DND-41 (cell line): ENCODE measurements around the gene LYST.

Experiments
- ATAC-seq: fragments of 200-7000 bp; cut with Tn5 transposase; 3 replicates; pipeline ENCODE4 v1.9.1; 2021; ENCODE audit warnings: low read depth; ENCODE audit not compliant: insufficient read depth
- DNase-seq: peaks from one replicate; pipeline ENCODE4 v3.0.0-alpha.2; 2020
- H2AFZ ChIP-seq: 2 replicates; pipeline ENCODE4 v1.6.0; 2012; ENCODE audit warnings: low read depth, low read length
- H3K27ac ChIP-seq: 2 replicates; pipeline ENCODE4 v1.5.1; 2012; ENCODE audit warnings: low read length, inconsistent platforms
- H3K27me3 ChIP-seq: fragments of 200-600 bp; sonication (generic); 2 replicates; pipeline ENCODE4 v1.6.0; 2012; ENCODE audit warnings: low read length, mild to moderate bottlenecking, inconsistent platforms; ENCODE audit not compliant: insufficient read depth, poor library complexity
- H3K36me3 ChIP-seq: 2 replicates; pipeline ENCODE4 v1.5.1; 2012; ENCODE audit warnings: low read length, inconsistent platforms; ENCODE audit not compliant: insufficient read depth
- H3K4me1 ChIP-seq: 2 replicates; pipeline ENCODE4 v1.5.1; 2012; ENCODE audit warnings: mild to moderate bottlenecking, low read length; ENCODE audit not compliant: insufficient read depth
- H3K4me2 ChIP-seq: 2 replicates; pipeline ENCODE4 v1.6.0; 2012; ENCODE audit warnings: mild to moderate bottlenecking, moderate library complexity, low read length, inconsistent platforms; ENCODE audit not compliant: insufficient read depth
- H3K4me3 ChIP-seq, 2 experiments: fragments of 200-600 bp in 1 of 2; shearing (Covaris generic) in 1 of 2; 2 replicates each; pipeline ENCODE4 v1.5.1; 2012 to 2016; ENCODE audit warnings: inconsistent platforms in 2 of 2, low read length in 2 of 2, mild to moderate bottlenecking in 2 of 2, low read depth in 1 of 2, moderate library complexity in 1 of 2
- H3K79me2 ChIP-seq: 2 replicates; pipeline ENCODE4 v1.6.0; 2012; ENCODE audit warnings: low read length, inconsistent platforms; ENCODE audit not compliant: insufficient read depth
- H3K9ac ChIP-seq: 2 replicates; pipeline ENCODE4 v1.6.0; 2012; ENCODE audit warnings: low read depth, mild to moderate bottlenecking, inconsistent platforms, low read length, moderate library complexity
- H3K9me3 ChIP-seq: 2 replicates; pipeline ENCODE4 v1.5.1; 2012; ENCODE audit warnings: low read length, moderate library complexity, mild to moderate bottlenecking, inconsistent platforms; ENCODE audit not compliant: insufficient read depth, severe bottlenecking
- H4K20me1 ChIP-seq: 2 replicates; pipeline ENCODE4 v1.6.0; 2012; ENCODE audit warnings: low read length; ENCODE audit not compliant: insufficient read depth
- EZH2 ChIP-seq: IDR thresholded peaks from 3 replicates; pipeline ENCODE4 v1.6.1; 2012; ENCODE audit warnings: borderline replicate concordance, low read depth, mild to moderate bottlenecking, moderate library complexity, low read length, inconsistent platforms; ENCODE audit not compliant: severe bottlenecking
- TF ChIP-seq, protein P1 (sequence below): IDR thresholded peaks from 2 replicates; pipeline ENCODE4 v1.5.1; 2012; ENCODE audit warnings: borderline replicate concordance, low read length, moderate library complexity, mild to moderate bottlenecking; ENCODE audit not compliant: poor library complexity, severe bottlenecking; ENCODE audit errors: extremely low read depth

The LYST gene

GRCh38 chr1:235617808-235618207 is 248.9 kb downstream of the LYST start:
- Histone ChIP-seq H3K79me2 (no peaks in the 10 kb centered on the region), H3K4me2 (no peak overlapping the region), H3K4me3 (no peak overlapping the region), H4K20me1 (no peaks in the 10 kb centered on the region), H3K27ac (no peak overlapping the region), H3K36me3 (no peaks in the 10 kb centered on the region), H3K9me3 (no peaks in the 10 kb centered on the region), H3K9ac (no peak overlapping the region), H3K4me1 (peaks cover under 1% of the 10 kb centered on the region; the same call in 1 of the 2 replicates), H2AFZ (no peak overlapping the region), H3K27me3 (no peaks in the 10 kb centered on the region)
- TF ChIP-seq, protein P1, sequence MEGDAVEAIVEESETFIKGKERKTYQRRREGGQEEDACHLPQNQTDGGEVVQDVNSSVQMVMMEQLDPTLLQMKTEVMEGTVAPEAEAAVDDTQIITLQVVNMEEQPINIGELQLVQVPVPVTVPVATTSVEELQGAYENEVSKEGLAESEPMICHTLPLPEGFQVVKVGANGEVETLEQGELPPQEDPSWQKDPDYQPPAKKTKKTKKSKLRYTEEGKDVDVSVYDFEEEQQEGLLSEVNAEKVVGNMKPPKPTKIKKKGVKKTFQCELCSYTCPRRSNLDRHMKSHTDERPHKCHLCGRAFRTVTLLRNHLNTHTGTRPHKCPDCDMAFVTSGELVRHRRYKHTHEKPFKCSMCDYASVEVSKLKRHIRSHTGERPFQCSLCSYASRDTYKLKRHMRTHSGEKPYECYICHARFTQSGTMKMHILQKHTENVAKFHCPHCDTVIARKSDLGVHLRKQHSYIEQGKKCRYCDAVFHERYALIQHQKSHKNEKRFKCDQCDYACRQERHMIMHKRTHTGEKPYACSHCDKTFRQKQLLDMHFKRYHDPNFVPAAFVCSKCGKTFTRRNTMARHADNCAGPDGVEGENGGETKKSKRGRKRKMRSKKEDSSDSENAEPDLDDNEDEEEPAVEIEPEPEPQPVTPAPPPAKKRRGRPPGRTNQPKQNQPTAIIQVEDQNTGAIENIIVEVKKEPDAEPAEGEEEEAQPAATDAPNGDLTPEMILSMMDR, result no peak
- DNase-seq (no peak), ATAC-seq (no peak)

- Histone ChIP-seq H3K4me2 (no peak overlapping the region), H3K36me3 (no peaks in the 10 kb centered on the region), H3K9me3 (no peaks in the 10 kb centered on the region), H3K4me1 (no peaks in the 10 kb centered on the region), H3K4me3 (no peak overlapping the region), H2AFZ (no peak overlapping the region), H3K79me2 (no peaks in the 10 kb centered on the region), H4K20me1 (no peaks in the 10 kb centered on the region), H3K27me3 (no peaks in the 10 kb centered on the region), H3K9ac (no peak overlapping the region), H3K27ac (no peak overlapping the region)
- ATAC-seq (no peak), DNase-seq (no peak)
- TF ChIP-seq EZH2, result no peak
- TF ChIP-seq, protein P1, result no peak
These were observed 249.6 kb downstream of the LYST start for GRCh38 chr1:235617140-235617539.

GRCh38 chr1:235614442-235614954 is 252.2 kb downstream of the LYST start:
- Histone ChIP-seq H3K27ac (no peak overlapping the region), H3K27me3 (no peaks in the 10 kb centered on the region), H3K9me3 (no peaks in the 10 kb centered on the region), H3K9ac (no peak overlapping the region), H2AFZ (no peak overlapping the region), H3K4me1 (no peaks in the 10 kb centered on the region), H3K79me2 (no peaks in the 10 kb centered on the region), H3K36me3 (no peaks in the 10 kb centered on the region), H4K20me1 (no peaks in the 10 kb centered on the region), H3K4me2 (no peak overlapping the region), H3K4me3 (no peak overlapping the region)
- TF ChIP-seq, protein P1, result no peak
- no peak for ATAC-seq
- no peak for DNase-seq

DNA sequence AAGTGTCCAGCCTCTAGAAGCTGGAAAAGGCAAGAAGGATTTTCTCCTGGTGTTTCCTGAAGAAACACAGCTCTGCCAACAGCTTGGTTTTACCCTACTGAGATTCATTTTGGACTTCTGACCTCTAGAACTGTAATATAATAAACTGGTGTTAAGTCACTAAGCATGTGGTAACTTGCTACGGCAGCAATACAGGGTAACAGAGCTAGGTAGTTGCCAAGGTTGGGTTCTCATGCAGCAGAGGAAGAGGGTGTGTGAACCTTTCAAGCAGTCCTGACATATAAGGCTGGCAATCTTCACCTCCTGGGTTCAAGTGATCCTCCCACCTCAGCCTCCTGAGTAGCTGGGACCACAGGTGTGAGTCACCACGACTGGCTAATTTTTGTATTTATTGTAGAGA is 253.1 kb downstream of the LYST start:
- Histone ChIP-seq H3K9me3 (no peaks in the 10 kb centered on the region), H3K4me3 (no peak overlapping the region), H3K36me3 (no peaks in the 10 kb centered on the region), H3K9ac (no peak overlapping the region), H2AFZ (no peak overlapping the region), H3K79me2 (no peaks in the 10 kb centered on the region), H3K27ac (no peak overlapping the region), H4K20me1 (no peaks in the 10 kb centered on the region), H3K27me3 (no peaks in the 10 kb centered on the region), H3K4me2 (no peak overlapping the region), H3K4me1 (no peaks in the 10 kb centered on the region)
- ATAC-seq (no peak), DNase-seq (no peak)
- TF ChIP-seq, protein P1, result no peak
- TF ChIP-seq EZH2, result no peak
